Measurements from ENCODE around the gene AOPEP. TPM values are rescaled to one million over a fixed set of nuclear protein-coding genes. Genes with fewer than 3 reads are reported as not detected.

The AOPEP gene
- total and polyA plus RNA-seq, 2 of the 13 experiments (the other 11 are each of a cell fraction or from before 2014, with no cell fraction given): 22.2 to 41.6 TPM

GRCh38 chr9:94899464-94900221, 173.1 kb downstream of the AOPEP start (continued):
- 0 out of 2 replicates have a peak, but pooled peaks have one; percentile 73 for TF ChIP-seq ZSCAN20 (CRISPR knock-in tag; IDR thresholded peaks at IDR 0.05; ENCODE audit: borderline replicate concordance)
- peak; percentile 71 for TF ChIP-seq CREM (IDR thresholded peaks at IDR 0.05)
- no peak for TF ChIP-seq CREM (CRISPR knock-in tag; IDR thresholded peaks at IDR 0.05)
- no peak for TF ChIP-seq ATF7-NPFF (CRISPR knock-in tag; IDR thresholded peaks at IDR 0.05; ENCODE audit: low read depth)
- no peak for TF ChIP-seq ZNF781 (CRISPR knock-in tag; IDR thresholded peaks at IDR 0.05; ENCODE audit: borderline replicate concordance, not compliant biosample characterization)
- TF ChIP-seq AKAP8 (CRISPR knock-in tag; IDR thresholded peaks at IDR 0.05): no peak
- TF ChIP-seq STAG1 (CRISPR knock-in tag; IDR thresholded peaks at IDR 0.05): peak; percentile 23
- TF ChIP-seq MATR3 (CRISPR knock-in tag; IDR thresholded peaks at IDR 0.05): no peak
- TF ChIP-seq KDM6A (CRISPR knock-in tag; IDR thresholded peaks at IDR 0.05; ENCODE audit: low read depth): no peak
- TF ChIP-seq STAT5B (CRISPR knock-in tag; IDR thresholded peaks at IDR 0.05): no peak
- TF ChIP-seq, protein P1, sequence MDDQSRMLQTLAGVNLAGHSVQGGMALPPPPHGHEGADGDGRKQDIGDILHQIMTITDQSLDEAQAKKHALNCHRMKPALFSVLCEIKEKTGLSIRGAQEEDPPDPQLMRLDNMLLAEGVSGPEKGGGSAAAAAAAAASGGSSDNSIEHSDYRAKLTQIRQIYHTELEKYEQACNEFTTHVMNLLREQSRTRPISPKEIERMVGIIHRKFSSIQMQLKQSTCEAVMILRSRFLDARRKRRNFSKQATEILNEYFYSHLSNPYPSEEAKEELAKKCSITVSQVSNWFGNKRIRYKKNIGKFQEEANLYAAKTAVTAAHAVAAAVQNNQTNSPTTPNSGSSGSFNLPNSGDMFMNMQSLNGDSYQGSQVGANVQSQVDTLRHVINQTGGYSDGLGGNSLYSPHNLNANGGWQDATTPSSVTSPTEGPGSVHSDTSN (CRISPR knock-in tag; IDR thresholded peaks at IDR 0.05; ENCODE audit: borderline replicate concordance): no peak
- no peak for TF ChIP-seq RBM39 (IDR thresholded peaks at IDR 0.05; ENCODE audit: low read depth, low read length, poor library complexity, severe bottlenecking)
- peak; percentile 88 for TF ChIP-seq MED1 (CRISPR knock-in tag; IDR thresholded peaks at IDR 0.05)
- no peak for TF ChIP-seq ZNF574 (CRISPR knock-in tag; IDR thresholded peaks at IDR 0.05)
- no peak; the same call in 1 of the 2 replicates for TF ChIP-seq ZNF605 (CRISPR knock-in tag; IDR thresholded peaks at IDR 0.05)
- TF ChIP-seq CEBPB (IDR thresholded peaks at IDR 0.05; ENCODE audit: borderline replicate concordance, low read depth, low read length): no peak
- TF ChIP-seq CEBPG (CRISPR knock-in tag; IDR thresholded peaks at IDR 0.05): no peak
- TF ChIP-seq PAX8 (CRISPR knock-in tag; IDR thresholded peaks at IDR 0.05; ENCODE audit: borderline replicate concordance): no peak
- TF ChIP-seq TRIM24 (CRISPR knock-in tag; IDR thresholded peaks at IDR 0.05): no peak
- TF ChIP-seq, protein P2, sequence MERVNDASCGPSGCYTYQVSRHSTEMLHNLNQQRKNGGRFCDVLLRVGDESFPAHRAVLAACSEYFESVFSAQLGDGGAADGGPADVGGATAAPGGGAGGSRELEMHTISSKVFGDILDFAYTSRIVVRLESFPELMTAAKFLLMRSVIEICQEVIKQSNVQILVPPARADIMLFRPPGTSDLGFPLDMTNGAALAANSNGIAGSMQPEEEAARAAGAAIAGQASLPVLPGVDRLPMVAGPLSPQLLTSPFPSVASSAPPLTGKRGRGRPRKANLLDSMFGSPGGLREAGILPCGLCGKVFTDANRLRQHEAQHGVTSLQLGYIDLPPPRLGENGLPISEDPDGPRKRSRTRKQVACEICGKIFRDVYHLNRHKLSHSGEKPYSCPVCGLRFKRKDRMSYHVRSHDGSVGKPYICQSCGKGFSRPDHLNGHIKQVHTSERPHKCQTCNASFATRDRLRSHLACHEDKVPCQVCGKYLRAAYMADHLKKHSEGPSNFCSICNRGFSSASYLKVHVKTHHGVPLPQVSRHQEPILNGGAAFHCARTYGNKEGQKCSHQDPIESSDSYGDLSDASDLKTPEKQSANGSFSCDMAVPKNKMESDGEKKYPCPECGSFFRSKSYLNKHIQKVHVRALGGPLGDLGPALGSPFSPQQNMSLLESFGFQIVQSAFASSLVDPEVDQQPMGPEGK (CRISPR knock-in tag; IDR thresholded peaks at IDR 0.05): peak; percentile 80
- TF ChIP-seq WIZ (CRISPR knock-in tag; IDR thresholded peaks at IDR 0.05): no peak
- TF ChIP-seq YY1 (IDR thresholded peaks at IDR 0.05; ENCODE audit: insufficient read depth, insufficient replicate concordance, low read depth, low read length): no peak
- no peak for TF ChIP-seq ZNF644 (CRISPR knock-in tag; IDR thresholded peaks at IDR 0.05; ENCODE audit: low read depth)
- peak; percentile 53; the same call in 1 of the 2 replicates for TF ChIP-seq DPF2 (CRISPR knock-in tag; IDR thresholded peaks at IDR 0.05; ENCODE audit: borderline replicate concordance, low read depth)
- no peak; the same call in 2 of the 3 replicates for TF ChIP-seq MXI1 (IDR thresholded peaks at IDR 0.05; ENCODE audit: borderline replicate concordance, low read depth, low read length)
